ENCODE measurements around the gene COQ4. TPM values are rescaled to one million over a fixed set of nuclear protein-coding genes. Genes with fewer than 3 reads are reported as not detected.

The COQ4 gene
- total RNA-seq, 1 donor from 2014 or later = 11.4 TPM

GRCh38 chr9:128296340-128297220 is 26.1 kb upstream of the COQ4 start:
- Histone ChIP-seq H3K4me3 (no peak overlapping the region), H3K9me3 (no peaks in the 10 kb centered on the region), H3K4me1 (no peaks in the 10 kb centered on the region), H3K27me3 (no peaks in the 10 kb centered on the region), H3K27ac (no peak overlapping the region), H3K36me3 (no peaks in the 10 kb centered on the region)
- intact Hi-C loops (cut with DNase I) = no loop called here
- DNase-seq (ENCODE audit: low spot score in 2 of 2) = no peak
- TF ChIP-seq CTCF (IDR thresholded peaks at IDR 0.05) = no peak

GRCh38 chr9:128297221-128297773 is 25.3 kb upstream of the COQ4 start:
- no peak overlapping the region for H3K4me3 ChIP-seq
- H3K4me1 ChIP-seq = no peaks in the 10 kb centered on the region
- no peak for DNase-seq (ENCODE audit: low spot score in 2 of 2)
- H3K9me3 ChIP-seq = no peaks in the 10 kb centered on the region
- H3K27ac ChIP-seq = no peak overlapping the region
- intact Hi-C loops (cut with DNase I) = no loop called here
- no peaks in the 10 kb centered on the region for H3K36me3 ChIP-seq
- H3K27me3 ChIP-seq = no peaks in the 10 kb centered on the region
- no peak for TF ChIP-seq CTCF (IDR thresholded peaks at IDR 0.05)

GRCh38 chr9:128298535-128299482 is 23.8 kb upstream of the COQ4 start:
- no peak overlapping the region for H3K4me3 ChIP-seq
- H3K9me3 ChIP-seq = no peaks in the 10 kb centered on the region
- DNase-seq (ENCODE audit: low spot score in 2 of 2) = no peak
- no peaks in the 10 kb centered on the region for H3K36me3 ChIP-seq
- H3K4me1 ChIP-seq = no peaks in the 10 kb centered on the region
- no peak for TF ChIP-seq CTCF (IDR thresholded peaks at IDR 0.05)
- intact Hi-C loops (cut with DNase I) = no loop called here
- no peak overlapping the region for H3K27ac ChIP-seq
- no peaks in the 10 kb centered on the region for H3K27me3 ChIP-seq

GRCh38 chr9:128304136-128304970 is 18.3 kb upstream of the COQ4 start:
- Histone ChIP-seq H3K4me1 (no peaks in the 10 kb centered on the region), H3K27me3 (no peaks in the 10 kb centered on the region), H3K27ac (no peak overlapping the region), H3K9me3 (no peaks in the 10 kb centered on the region), H3K4me3 (no peak overlapping the region), H3K36me3 (peaks cover 4 to 14% of the 10 kb centered on the region in 2 donors)
- no peak for DNase-seq (ENCODE audit: low spot score in 2 of 2)
- TF ChIP-seq CTCF (IDR thresholded peaks at IDR 0.05) = no peak
- intact Hi-C loops (cut with DNase I) = no loop called here

- intact Hi-C loops (cut with DNase I) = no loop called here
- H3K27ac ChIP-seq = no peak overlapping the region
- TF ChIP-seq CTCF (IDR thresholded peaks at IDR 0.05) = no peak
Measured at GRCh38 chr9:128304971-128305288, 17.7 kb upstream of the COQ4 start.

More at GRCh38 chr9:128304971-128305288, 17.7 kb upstream of the COQ4 start:
- Histone ChIP-seq H3K4me3 (no peak overlapping the region), H3K36me3 (peaks cover 10 to 20% of the 10 kb centered on the region in 2 donors), H3K4me1 (no peaks in the 10 kb centered on the region), H3K9me3 (no peaks in the 10 kb centered on the region), H3K27me3 (no peaks in the 10 kb centered on the region)
- DNase-seq (ENCODE audit: low spot score in 2 of 2) = no peak
